ENCODE data around the gene VEGFA.

Gene VEGFA

GRCh38 chr6:43771858-43772680 lies 2.1 kb downstream of the VEGFA start:
- peak in 35 of 56 donors; percentile 18 to 71 (median 52) for DNase-seq

- DNase-seq = peak in 18 of 56 donors; percentile 10 to 61 (median 28)
Measured at GRCh38 chr6:43772681-43773049, 2.7 kb downstream of the VEGFA start.

- peak in 3 of 56 donors; percentile 6 to 21 (median 16) for DNase-seq
Measured at GRCh38 chr6:43773050-43773979, 3.3 kb downstream of the VEGFA start.

DNA sequence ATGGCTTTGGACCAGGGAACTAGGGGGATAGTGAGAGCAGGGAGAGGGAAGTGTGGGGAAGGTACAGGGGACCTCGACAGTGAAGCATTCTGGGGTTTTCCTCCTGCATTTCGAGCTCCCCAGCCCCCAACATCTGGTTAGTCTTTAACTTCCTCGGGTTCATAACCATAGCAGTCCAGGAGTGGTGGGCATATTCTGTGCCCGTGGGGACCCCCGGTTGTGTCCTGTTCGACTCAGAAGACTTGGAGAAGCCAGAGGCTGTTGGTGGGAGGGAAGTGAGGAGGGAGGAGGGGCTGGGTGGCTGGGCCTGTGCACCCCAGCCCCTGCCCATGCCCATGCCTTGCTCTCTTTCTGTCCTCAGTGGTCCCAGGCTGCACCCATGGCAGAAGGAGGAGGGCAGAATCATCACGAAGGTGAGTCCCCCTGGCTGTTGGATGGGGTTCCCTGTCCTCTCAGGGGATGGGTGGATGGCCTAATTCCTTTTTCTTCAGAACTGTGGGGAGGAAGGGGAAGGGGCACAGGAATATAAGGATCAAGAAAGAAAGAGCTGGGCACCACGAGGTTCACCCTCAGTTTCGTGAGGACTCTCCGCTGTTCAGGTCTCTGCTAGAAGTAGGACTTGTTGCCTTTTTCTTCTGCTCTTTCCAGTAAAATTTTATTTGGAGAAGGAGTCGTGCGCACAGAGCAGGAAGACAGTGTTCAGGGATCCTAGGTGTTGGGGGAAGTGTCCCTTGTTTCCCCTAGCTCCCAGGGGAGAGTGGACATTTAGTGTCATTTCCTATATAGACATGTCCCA lies 4.2 kb downstream of the VEGFA start:
- no peak for DNase-seq

- DNase-seq = peak in 32 of 56 donors; percentile 8 to 60 (median 25)
Measured at GRCh38 chr6:43774776-43775534, 4.9 kb downstream of the VEGFA start.

DNA sequence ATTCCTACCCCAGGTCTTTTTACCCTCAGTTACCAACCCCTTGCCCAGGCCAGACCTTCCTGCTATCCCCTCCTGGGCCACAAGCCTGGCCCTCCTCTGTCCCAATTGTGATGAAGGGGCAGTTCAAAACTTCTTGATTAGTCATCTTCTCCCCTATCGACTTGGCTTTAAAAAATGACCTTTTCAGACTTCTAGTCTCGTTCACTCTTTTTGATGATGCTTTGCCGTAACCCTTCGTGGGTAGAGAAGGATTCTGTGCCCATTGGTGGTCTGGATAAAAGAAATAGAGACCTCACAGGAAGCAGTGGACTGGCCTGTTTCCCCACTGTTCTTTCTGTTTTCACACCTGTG lies 5.5 kb downstream of the VEGFA start:
- no peak for DNase-seq

GRCh38 chr6:43776115-43776798 lies 6.2 kb downstream of the VEGFA start:
- no peak for DNase-seq

DNA sequence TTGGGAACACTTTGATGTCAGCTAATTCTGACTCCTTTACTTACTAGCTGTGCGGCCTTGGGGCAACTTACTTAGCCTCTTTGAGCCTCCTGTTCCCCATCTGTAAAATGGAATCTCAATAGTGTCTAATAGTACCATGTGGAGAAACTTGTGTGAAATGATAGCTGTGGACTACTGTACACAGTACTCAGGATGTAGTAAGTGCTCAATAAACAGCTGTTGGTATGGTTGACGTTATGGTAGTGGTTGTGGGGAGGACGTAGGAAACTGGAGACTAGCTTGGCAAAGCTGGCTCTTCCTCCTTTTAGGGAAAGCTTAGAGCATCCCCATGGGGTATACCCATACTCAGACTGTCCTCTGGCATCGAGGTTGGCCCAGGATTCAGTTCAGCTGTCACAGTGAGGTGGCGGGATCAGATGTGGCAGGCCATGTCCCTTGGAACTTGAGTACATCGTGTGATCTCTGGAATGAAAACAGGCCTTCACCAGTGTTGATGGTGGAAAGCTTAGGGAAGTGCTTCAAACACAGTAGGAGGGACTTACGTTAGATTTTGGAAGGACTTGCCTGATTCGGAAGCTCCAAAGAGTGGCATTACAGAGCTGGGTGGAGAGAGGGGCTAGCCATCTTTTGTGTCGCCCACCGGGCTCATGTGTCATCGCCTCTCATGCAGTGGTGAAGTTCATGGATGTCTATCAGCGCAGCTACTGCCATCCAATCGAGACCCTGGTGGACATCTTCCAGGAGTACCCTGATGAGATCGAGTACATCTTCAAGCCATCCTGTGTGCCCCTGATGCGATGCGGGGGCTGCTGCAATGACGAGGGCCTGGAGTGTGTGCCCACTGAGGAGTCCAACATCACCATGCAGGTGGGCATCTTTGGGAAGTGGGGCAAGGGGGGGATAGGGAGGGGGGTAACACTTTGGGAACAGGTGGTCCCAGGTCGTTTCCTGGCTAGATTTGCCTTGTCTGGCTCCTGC lies 7.1 kb downstream of the VEGFA start:
- no peak for DNase-seq

GRCh38 chr6:43778131-43778855 lies 8.3 kb downstream of the VEGFA start:
- DNase-seq = no peak

GRCh38 chr6:43778976-43779851 lies 9.2 kb downstream of the VEGFA start:
- DNase-seq = no peak

GRCh38 chr6:43779852-43780236 lies 9.8 kb downstream of the VEGFA start:
- no peak for DNase-seq

- no peak for DNase-seq
Measured at GRCh38 chr6:43780293-43780692, 10.3 kb downstream of the VEGFA start.

GRCh38 chr6:43780941-43781928 lies 11.2 kb downstream of the VEGFA start:
- no peak for DNase-seq

DNA sequence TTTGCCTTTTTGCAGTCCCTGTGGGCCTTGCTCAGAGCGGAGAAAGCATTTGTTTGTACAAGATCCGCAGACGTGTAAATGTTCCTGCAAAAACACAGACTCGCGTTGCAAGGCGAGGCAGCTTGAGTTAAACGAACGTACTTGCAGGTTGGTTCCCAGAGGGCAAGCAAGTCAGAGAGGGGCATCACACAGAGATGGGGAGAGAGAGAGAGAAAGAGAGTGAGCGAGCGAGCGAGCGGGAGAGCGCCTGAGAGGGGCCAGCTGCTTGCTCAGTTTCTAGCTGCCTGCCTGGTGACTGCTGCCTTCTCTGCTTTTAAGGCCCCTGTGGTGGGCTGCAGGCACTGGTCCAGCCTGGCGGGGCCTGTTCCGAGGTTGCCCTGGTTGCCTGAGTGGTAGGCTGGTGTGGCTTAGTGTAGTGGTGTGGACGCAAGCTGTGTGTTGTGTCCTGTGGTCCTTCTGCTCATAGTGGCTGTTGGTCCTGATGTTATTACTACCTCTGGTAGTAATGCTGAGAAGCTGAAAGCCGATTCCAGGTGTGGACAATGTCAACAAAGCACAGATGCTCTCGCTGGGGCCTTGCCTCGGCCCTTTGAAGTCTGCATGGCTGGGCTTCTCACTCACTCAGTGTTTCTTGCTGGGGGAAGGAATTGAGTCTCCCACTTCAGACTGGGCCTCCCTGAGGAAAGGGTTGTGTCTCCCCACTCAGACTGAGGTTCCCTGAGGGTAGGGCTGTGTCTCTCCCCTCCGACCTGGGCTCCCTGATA lies 12.1 kb downstream of the VEGFA start:
- no peak for DNase-seq

All from amygdala (tissue), 56 donors.